Effector CD8-positive, alpha-beta T cell (primary cell): ENCODE data around the gene SRPK2.
"Not testable (repeated sequence)": the region's sequence is repeated elsewhere in the genome, so short reads cannot be mapped to it uniquely, and the experiment has no call there.

Source experiments
- DNase-seq: peaks from one replicate; lab custom pipeline; 2025; lab: John Stamatoyannopoulos, UW
- total RNA-seq, 4 experiments: gene quantifications; one replicate each; lab custom pipeline; 2026; lab: John Stamatoyannopoulos, UW

Gene SRPK2
- total RNA-seq, result 73.7 to 102 (median 88.7) reads per million in 4 experiments

- DNase-seq, result peak; percentile 54
Measured at GRCh38 chr7:105388356-105389087, at the start of gene SRPK2. SRPK2 (minus strand) TSS chr7:105388921.

DNA sequence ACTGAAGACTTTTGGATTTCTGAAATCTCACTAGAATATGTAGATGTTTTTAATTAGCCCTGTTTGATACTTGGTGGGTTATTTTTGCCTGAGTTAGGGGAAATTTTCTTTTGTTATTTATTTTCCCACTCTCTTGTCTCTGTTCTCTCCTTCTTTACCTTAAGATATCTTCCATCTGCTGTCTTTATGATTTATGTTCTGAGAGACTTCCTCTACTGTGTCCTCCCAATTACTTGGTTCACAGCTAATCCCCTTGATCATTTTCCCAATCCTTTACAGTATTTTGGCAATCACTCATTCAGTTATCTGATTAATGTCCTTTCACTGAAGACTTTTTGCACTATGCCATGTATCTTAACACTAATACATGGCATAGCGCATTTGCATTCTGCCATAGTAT lies 49.5 kb upstream of the SRPK2 start:
- DNase-seq, result no peak

- not testable (repeated sequence) for DNase-seq
Measured at GRCh38 chr7:105437356-105437755, 48.6 kb upstream of the SRPK2 start.

GRCh38 chr7:105429746-105430612 lies 41.3 kb upstream of the SRPK2 start:
- DNase-seq, result peak; percentile 11

GRCh38 chr7:105426606-105427146 lies 38.0 kb upstream of the SRPK2 start:
- no peak for DNase-seq

- no peak for DNase-seq
Measured at GRCh38 chr7:105423987-105424386, 35.3 kb upstream of the SRPK2 start.

DNA sequence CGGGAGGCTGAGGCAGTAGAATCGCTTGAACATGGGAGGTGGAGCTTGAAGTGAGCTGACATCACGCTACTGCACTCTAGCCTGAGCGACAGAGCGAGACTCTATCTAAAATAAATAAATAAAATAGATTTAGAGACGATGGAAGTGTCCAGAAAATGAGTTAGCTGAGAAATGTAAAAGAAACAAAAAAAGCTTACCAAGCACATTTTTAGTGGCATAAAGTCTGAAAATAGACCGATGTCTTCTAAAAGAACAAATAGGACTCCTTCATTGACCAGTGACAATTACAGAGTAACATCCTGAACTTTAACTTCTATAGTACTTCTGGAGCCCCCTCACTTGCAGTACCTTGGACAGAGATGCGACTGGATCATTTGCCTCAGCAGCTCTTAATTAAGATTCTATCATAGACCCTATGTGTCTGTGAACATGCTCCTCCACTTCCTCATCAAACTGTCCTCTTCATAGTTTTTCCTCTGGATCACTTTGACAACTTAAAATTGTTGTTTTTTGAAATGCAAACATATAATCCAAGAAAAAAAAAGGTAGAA lies 25.2 kb upstream of the SRPK2 start:
- no peak for DNase-seq

DNA sequence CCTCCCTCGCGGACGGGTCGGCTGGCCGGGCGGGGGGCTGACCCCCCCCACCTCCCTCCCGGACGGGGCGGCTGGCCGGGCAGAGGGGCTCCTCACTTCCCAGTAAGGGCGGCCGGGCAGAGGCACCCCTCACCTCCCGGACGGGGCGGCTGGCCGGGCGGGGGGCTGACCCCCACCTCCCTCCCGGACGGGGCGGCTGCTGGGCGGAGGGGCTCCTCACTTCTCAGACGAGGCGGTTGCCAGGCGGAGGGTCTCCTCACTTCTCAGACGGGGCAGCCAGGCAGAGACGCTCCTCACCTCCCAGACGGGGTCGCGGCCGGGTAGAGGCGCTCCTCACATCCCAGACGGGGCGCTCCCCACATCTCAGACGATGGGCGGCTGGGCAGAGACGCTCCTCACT lies 22.1 kb upstream of the SRPK2 start:
- DNase-seq, result not testable (repeated sequence)

DNA sequence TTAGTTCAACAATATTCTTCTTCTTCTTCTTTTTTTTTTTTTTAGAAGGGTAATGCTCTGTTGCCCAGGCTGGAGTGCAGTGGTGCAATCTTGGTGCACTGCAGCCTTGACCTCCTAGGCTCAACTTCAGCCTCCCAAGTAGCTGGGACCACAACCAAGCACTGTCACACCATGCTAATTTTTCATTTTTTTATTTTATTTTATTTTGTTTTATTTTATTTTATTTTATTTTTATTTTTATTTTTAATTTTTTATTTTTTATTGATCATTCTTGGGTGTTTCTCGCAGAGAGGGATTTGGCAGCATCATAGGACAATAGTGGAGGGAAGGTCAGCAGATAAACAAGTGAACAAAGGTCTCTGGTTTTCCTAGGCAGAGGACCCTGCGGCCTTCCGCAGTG lies 21.1 kb upstream of the SRPK2 start:
- not testable (repeated sequence) for DNase-seq

DNA sequence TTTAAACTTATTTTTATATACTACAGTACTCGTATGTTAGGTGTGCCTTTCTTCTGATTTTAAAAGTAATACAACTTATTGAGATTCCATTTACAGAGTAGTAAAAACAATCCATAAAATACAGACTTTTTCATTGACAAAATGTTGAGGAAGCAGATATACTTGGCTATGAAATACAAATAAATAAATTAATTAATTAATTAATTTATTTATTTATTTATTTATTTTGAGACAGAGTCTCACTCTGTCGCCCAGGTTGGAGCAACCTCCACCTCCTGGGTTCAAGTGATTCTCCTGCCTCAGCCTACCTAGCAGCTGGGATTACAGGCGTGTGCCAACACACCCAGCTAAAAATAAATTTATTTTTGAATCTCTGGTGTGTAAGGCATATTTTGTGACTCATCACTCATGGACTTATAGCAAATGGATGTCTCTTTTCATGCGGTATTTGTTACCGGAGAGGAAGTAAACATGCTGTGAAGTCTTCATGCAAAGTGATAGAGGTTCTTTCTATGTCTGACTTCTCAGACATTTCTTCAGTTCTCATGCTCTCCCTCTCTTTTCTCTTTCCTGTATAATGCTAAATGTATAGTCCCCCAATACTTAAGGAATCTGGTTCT lies 20.2 kb upstream of the SRPK2 start:
- DNase-seq, result no peak

DNA sequence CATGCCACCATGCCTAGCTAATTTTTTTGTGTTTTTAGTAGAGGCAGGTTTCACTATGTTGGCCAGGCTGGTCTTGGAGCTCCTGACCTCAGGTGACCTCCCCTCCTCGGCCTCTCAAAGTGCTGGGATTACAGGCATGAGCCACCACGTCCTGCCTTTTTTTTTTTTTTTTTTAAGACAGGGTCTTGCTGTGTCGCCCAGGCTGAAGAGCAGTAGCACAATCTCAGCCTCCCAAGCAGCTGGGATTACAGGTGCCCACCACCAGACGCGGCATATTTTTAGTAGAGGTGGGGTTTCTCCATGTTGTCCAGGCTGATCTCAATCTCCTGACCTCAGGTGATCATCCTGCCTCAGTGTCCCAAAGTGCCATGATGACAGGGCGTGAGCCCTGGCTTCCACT lies 14.4 kb upstream of the SRPK2 start:
- DNase-seq, result no peak

GRCh38 chr7:105402221-105403095 lies 13.7 kb upstream of the SRPK2 start:
- DNase-seq, result no peak

- DNase-seq, result no peak
Measured at GRCh38 chr7:105399043-105399725, 10.5 kb upstream of the SRPK2 start.

- no peak for DNase-seq
Measured at GRCh38 chr7:105396566-105396965, 7.8 kb upstream of the SRPK2 start.

DNA sequence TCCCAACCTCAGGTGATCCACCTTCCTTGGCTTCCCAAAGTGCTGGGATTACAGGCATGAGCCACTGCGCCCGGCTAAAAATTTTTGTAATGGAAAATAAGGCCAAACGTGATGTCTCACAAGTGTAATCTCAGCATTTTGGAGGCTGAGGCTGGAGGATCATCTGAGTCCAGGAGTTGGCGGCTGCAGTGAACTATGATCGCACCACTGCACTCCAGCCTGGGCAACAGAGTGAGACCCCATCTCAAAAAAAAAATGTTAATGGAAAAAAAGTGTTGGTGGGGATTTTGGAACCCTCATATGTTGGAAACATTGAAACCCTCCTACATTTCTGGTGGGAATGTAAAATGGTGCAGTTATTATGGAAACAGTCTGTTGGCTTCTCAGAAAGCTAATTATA lies 2.7 kb upstream of the SRPK2 start:
- no peak for DNase-seq

DNA sequence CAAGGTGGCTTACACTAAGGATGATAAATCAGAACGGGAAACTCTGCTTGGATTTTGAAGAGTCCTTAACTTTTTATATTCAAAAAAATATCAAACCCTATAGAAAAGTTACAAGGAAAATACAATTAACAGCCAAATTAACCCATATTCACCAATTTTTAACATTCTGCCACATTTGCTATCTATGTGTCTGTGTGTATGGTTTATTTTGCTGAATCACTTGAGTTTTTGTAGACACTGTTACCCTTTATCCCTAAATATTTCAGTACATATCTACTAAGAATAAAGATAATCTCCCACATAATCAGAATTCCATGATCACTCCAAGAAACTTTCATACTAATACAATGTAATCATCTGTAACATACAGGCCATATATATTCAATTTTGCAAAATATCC lies 1.2 kb upstream of the SRPK2 start:
- no peak for DNase-seq

DNA sequence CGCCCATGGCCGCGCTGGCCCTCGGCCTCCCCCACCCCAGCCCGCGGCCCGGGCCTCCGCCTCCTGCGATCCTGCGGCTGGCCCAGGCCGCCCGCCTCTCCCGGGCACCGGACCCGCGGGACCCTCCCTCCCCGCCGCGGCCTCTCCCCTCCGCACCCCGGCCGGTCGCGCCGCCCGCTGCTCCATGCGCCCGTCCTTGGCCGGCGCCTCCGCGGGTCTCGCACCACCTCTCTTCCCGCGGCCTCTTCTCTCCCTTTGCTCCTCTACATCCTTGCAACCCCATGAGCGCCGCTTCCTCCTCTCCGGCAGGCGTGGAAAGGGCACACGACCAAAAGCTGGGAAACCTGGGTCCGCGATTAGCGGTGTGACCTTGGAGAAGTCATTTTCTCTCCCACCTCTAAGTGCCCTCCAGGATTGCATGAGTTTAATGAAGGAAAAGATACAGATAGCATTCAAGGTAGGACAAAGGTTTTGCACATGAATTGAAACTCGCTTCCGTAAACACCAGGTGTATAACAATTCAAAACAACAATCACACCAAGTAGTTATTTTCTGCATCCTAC lies 448 bp upstream of the SRPK2 start:
- DNase-seq, result no peak

- peak; percentile 24 for DNase-seq
Measured at GRCh38 chr7:105387508-105388355, 989 bp downstream of the SRPK2 start.

DNA sequence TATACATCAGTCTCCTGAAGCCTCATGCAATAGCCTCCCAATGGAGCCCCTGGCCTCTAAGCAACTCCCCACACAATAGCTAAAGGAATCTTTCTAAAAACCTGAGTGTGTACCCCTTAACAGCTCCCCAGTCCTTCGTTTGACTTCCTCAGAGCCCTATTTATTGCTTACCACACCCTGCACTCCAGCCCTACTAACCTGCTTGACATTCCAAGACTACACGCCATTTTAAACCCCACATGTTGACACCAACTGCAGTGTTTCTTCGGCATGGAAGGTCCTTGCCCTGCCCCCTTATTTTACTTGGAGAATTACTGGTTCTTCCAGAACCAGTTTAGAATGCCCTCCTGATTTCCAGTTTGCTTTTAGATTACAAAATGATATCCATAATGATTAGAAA lies 10.8 kb downstream of the SRPK2 start:
- no peak for DNase-seq
